Ectodermal cell (in vitro differentiated cells): ENCODE measurements around the gene COL1A1.

Experiments used
- H3K27ac ChIP-seq: 2 replicates; pipeline ENCODE4 v1.7.0; 2013; ENCODE audit warnings: mild to moderate bottlenecking, low read depth, low read length; ENCODE audit not compliant: insufficient read depth, poor library complexity, severe bottlenecking
- H3K27me3 ChIP-seq: 2 replicates; pipeline ENCODE4 v1.7.0; 2013; ENCODE audit warnings: mild to moderate bottlenecking, low read length; ENCODE audit not compliant: insufficient read depth, control insufficient read depth, poor library complexity, severe bottlenecking
- H3K36me3 ChIP-seq: one replicate; pipeline ENCODE4 v1.7.0; 2013; ENCODE audit warnings: low read length; ENCODE audit not compliant: control insufficient read depth, insufficient read depth
- H3K4me1 ChIP-seq: one replicate; pipeline ENCODE4 v1.7.0; 2013; ENCODE audit warnings: low read length; ENCODE audit not compliant: control insufficient read depth, insufficient read depth
- H3K4me3 ChIP-seq: 2 replicates; pipeline ENCODE4 v1.7.0; 2013; ENCODE audit warnings: low read depth, low read length, control low read depth; ENCODE audit not compliant: insufficient read depth
- H3K9me3 ChIP-seq: 2 replicates; pipeline ENCODE4 v1.7.0; 2013; ENCODE audit warnings: mild to moderate bottlenecking, low read length, moderate library complexity; ENCODE audit not compliant: control insufficient read depth
- WGBS, 2 experiments: methylation state at CpG; one replicate each; pipeline ENCODE4 v1.1.7; 2013; ENCODE audit warnings: missing lambda C conversion rate in 2 of 2; 5-methylcytosine and 5-hydroxymethylcytosine counted together

COL1A1 gene

GRCh38 chr17:50139185-50139783 is 62.1 kb downstream of the COL1A1 start:
- peaks cover 47% of the 10 kb centered on the region for H3K36me3 ChIP-seq

GRCh38 chr17:50137042-50137441 is 64.4 kb downstream of the COL1A1 start:
- Histone ChIP-seq H3K36me3 (peaks cover 32% of the 10 kb centered on the region), H3K4me1 (peaks cover 6% of the 10 kb centered on the region), H3K27ac (no peak overlapping the region), H3K4me3 (no peak overlapping the region), H3K9me3 (no peaks in the 10 kb centered on the region), H3K27me3 (no peaks in the 10 kb centered on the region)
- 92 to 94% methylated on average over 4 of the region's 4 CpGs for WGBS, 2 experiments

More at GRCh38 chr17:50139185-50139783, 62.1 kb downstream of the COL1A1 start:
- no peak overlapping the region for H3K4me3 ChIP-seq
- H3K27ac ChIP-seq = no peak overlapping the region
- H3K9me3 ChIP-seq = no peaks in the 10 kb centered on the region
- 92 to 94% methylated on average over 15 of the region's 15 CpGs for WGBS, 2 experiments
- no peaks in the 10 kb centered on the region for H3K27me3 ChIP-seq
- peaks cover 6% of the 10 kb centered on the region for H3K4me1 ChIP-seq

DNA sequence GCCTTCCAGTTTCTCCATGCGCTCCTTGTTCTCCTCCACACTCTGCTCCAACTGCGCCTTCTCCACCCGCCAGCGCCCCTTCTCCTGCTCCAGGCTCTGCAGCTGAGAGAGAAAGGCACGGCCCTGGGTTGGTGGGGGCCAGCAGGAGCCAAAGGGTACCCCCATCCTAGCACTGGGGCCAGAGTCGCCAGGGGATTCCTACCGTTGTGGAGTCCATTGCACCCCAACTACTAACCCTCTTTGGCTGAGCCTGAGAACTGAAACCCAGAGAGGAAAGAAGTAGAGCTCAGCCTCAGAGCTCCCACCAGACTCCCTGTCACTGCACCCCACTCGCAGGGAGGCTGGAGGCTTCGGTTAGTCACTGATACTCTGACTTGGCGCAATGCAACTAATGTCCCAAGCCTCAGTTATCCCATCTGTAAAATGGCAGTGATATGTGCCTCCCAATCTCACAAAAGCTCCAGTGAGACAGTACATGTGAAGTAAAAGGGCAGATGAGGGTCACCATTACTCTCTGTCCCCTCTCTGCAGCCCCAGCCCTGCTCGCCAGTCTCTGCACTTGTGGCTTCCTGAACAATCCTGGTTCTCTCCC is 65.2 kb downstream of the COL1A1 start:
- H3K27ac ChIP-seq = no peak overlapping the region
- H3K4me1 ChIP-seq = peaks cover 6% of the 10 kb centered on the region
- no peaks in the 10 kb centered on the region for H3K27me3 ChIP-seq
- no peak overlapping the region for H3K4me3 ChIP-seq
- peaks cover 26% of the 10 kb centered on the region for H3K36me3 ChIP-seq
- no peaks in the 10 kb centered on the region for H3K9me3 ChIP-seq
- 94% methylated on average over 11 of the region's 11 CpGs for WGBS, 2 experiments

DNA sequence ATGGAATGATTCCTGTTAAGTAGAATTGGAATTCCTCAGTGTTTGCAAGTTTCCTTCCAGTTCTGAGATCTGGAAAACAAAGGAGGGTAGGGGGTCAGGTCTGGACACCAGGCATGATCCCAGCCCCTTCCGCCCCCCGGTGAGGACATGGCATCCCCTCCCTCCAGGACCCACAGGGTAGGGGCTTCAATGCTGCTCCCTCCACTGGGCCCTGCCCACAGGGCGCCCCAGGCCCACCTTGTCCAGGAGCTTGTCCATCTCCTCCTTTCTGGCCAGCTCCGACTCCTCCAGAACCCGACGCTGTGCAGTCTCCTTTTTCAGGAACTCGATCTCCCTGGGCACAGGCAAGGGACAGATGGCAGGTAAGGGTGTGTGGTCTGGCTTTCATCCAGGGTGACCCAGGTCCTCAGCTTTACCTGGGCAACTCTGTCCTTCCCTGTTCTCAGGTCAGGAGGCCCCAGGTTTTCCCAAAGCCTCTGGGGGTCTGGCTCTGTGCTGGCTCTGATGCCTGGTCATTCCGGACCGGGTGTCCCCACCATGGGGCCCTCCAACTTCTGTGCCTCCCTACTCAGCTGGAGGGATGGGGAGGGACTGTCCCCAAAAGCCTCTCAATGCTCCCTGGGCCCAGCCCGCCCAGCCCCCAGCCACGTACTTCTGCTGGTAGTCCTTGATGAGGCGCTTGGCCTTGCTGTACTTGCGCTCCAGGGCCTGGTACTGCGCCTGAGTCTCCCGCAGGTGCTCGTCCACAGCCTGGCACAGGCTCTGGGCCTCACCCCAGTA is 65.9 kb downstream of the COL1A1 start:
- H3K36me3 ChIP-seq = peaks cover 20% of the 10 kb centered on the region
- no peak overlapping the region for H3K4me3 ChIP-seq
- no peaks in the 10 kb centered on the region for H3K9me3 ChIP-seq
- no peak overlapping the region for H3K27ac ChIP-seq
- WGBS, 2 experiments = 90 to 94% methylated on average over 16 of the region's 16 CpGs
- peaks cover 5% of the 10 kb centered on the region for H3K27me3 ChIP-seq
- peaks cover 9% of the 10 kb centered on the region for H3K4me1 ChIP-seq

- H3K27ac ChIP-seq = no peak overlapping the region
- H3K4me3 ChIP-seq = no peak overlapping the region
- H3K36me3 ChIP-seq = peaks cover 17% of the 10 kb centered on the region
- peaks cover 12% of the 10 kb centered on the region for H3K27me3 ChIP-seq
- 68 to 69% methylated on average over 16 of the region's 16 CpGs for WGBS, 2 experiments
- H3K9me3 ChIP-seq = no peaks in the 10 kb centered on the region
- peaks cover 5% of the 10 kb centered on the region for H3K4me1 ChIP-seq
Measured at GRCh38 chr17:50134206-50135110, 67.0 kb downstream of the COL1A1 start.

DNA sequence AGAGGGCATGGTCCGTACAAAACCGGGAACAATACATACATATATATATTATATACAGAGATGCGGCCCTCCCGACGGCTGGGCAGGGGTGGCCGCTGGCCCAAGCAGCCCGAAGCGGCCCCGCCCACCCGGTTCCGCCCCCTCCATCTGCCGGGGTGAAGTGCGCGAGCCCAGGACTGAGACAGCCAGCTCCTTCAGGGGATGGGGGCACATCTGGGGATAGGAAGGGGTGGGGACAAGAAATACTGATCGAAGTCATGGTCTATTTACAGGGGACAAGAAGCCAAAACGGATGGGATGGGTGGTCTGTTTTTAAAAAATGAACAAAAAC is 67.7 kb downstream of the COL1A1 start:
- Histone ChIP-seq H3K27me3 (peaks cover 15% of the 10 kb centered on the region), H3K9me3 (no peaks in the 10 kb centered on the region), H3K4me3 (no peak overlapping the region), H3K27ac (no peak overlapping the region), H3K36me3 (peaks cover 11% of the 10 kb centered on the region), H3K4me1 (peaks cover 5% of the 10 kb centered on the region)
- 26 to 28% methylated on average over 14 to 16 of the region's 16 CpGs for WGBS, 2 experiments
